Thoracic aorta (tissue), 2 donors: Measurements from ENCODE around the gene RER1. TPM values are rescaled to one million over a fixed set of nuclear protein-coding genes. Genes with fewer than 3 reads are reported as not detected.

Source experiments
- ATAC-seq: fragments of 150-250 bp; one replicate; pipeline ENCODE4 v1.8.0; 2017; ENCODE audit warnings: low read depth; ENCODE audit not compliant: insufficient number of reproducible peaks, low FRiP score
- DNase-seq: peaks from one replicate; pipeline ENCODE4 v3.0.0-alpha.2; 2020; ENCODE audit warnings: low spot score
- H3K27ac ChIP-seq, 2 donors: fragments of 200-600 bp; sonication (generic); 1 replicate in 1 of 2; 2 replicates in 1 of 2; pipeline ENCODE4 v1.5.1; 2016; ENCODE audit warnings: mild to moderate bottlenecking in 2 of 2, moderate library complexity in 2 of 2
- H3K27me3 ChIP-seq: fragments of 200-600 bp; sonication (generic); replicated peaks from 2 replicates; pipeline ENCODE4 v1.6.0; 2016; ENCODE audit warnings: mild to moderate bottlenecking; ENCODE audit not compliant: insufficient read depth
- H3K36me3 ChIP-seq: fragments of 200-600 bp; sonication (generic); one replicate; pipeline ENCODE4 v1.5.1; 2016
- H3K4me1 ChIP-seq, 2 donors: fragments of 200-600 bp; sonication (generic); 1 replicate in 1 of 2; 2 replicates in 1 of 2; pipeline versions ENCODE4 v1.5.1 to v1.6.0; 2016; ENCODE audit warnings: low read depth in 2 of 2, mild to moderate bottlenecking in 1 of 2; ENCODE audit not compliant: control insufficient read depth in 1 of 2
- H3K4me3 ChIP-seq: fragments of 200-600 bp; sonication (generic); 2 replicates; pipeline ENCODE4 v1.5.1; 2016; ENCODE audit warnings: mild to moderate bottlenecking
- H3K9me3 ChIP-seq: fragments of 200-600 bp; sonication (generic); 2 replicates; pipeline ENCODE4 v1.5.1; 2016
- CTCF ChIP-seq: fragments of 200-600 bp; sonication (generic); IDR thresholded peaks from one replicate; pipeline ENCODE4 v1.5.1; 2019; ENCODE audit warnings: antibody characterized with exemption
- total RNA-seq, 2 donors: library from RNA; depleted of rRNA; stranded (reverse); fragments of >200 nt; gene quantifications; one replicate each; pipeline versions ENCODE4 v1.1.0 to v1.2.3, GENCODE V29; 2016

Gene RER1
- total RNA-seq, 2 donors from 2014 or later, result 68.6 to 76.3 TPM

DNA sequence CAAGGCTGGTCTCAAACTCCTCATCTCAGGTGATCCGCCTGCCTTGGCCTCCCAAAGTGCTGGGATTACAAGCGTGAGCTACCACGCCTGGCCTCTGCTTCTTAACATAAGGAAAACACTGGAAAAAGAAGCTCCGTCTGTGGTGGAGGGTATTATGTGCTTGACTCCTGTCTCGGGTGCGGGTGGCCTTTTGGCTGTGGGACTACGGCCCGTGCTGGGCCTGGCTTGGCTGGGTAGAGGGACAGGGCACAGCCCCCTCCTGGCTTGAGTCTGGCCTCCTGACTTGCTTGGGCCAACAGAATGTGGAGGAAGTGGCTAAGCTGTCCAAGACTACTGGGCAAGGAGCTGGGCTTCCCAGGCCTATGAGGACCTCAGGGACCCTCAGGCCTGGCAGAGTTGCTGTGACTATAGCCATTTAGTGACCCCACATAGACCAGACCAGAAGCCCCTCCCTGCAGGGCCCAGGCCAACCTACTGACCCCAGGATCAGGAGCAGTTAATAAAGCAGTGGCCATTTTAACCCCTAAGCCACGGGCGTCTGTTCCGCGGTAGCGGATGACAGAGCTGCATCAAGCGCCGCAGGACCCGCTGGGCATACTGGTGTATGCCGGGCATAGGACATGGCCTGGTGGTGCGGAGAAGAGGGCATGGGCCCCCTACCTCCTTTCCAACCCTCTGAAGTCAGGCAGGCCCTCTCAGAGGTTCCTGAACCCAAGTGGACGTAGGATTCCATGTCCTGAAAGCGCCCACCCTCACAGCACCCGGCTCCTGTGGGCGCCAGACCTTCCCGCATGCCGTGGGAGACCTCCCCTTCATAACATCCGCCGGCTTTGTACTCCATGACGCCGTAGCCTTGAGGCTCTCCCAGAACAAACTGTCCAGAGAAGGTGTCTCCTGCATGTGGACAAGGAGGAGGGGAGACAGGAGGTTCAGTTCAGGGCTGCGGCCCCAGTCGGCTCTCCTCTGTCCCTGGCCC, 4.7 kb upstream of the RER1 start:
- no peaks in the 10 kb centered on the region for H3K36me3 ChIP-seq
- no peak for TF ChIP-seq CTCF
- ATAC-seq (no peak), DNase-seq (no peak)
- H3K27me3 ChIP-seq, result no peaks in the 10 kb centered on the region
- no peak overlapping the region for H3K4me3 ChIP-seq
- H3K27ac ChIP-seq, result no peak overlapping the region
- peaks cover 0 to 12% of the 10 kb centered on the region in 2 donors for H3K4me1 ChIP-seq
- no peaks in the 10 kb centered on the region for H3K9me3 ChIP-seq

- no peak overlapping the region for H3K27ac ChIP-seq
- H3K27me3 ChIP-seq, result no peaks in the 10 kb centered on the region
- no peak overlapping the region for H3K4me3 ChIP-seq
- no peak for TF ChIP-seq CTCF
- no peaks in the 10 kb centered on the region for H3K9me3 ChIP-seq
- no peak for ATAC-seq
- no peak for DNase-seq
- no peaks in the 10 kb centered on the region for H3K36me3 ChIP-seq
- peaks cover 11 to 21% of the 10 kb centered on the region in 2 donors for H3K4me1 ChIP-seq
Measured at GRCh38 chr1:2388004-2388913, 3.4 kb upstream of the RER1 start.

DNA sequence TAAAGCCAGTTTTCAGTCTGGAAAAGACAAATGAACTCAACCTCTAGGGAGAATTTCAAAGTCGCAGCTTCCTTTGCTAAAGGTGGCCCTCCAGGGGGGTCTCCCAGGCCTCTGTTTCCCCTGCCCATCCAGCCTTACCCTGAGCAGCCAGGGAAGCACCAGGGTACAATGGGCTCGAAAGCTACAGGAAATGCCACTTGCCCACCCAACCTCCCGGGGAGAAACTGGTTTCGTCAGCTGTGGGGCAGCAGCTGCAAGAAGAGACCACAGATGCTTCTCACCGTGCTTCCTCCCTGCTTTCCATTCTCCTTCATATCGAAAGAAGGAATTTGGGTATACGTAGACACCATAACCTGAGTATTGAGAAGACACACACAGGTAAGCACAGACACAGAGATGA, 2.0 kb upstream of the RER1 start:
- no peak for DNase-seq

GRCh38 chr1:2391931-2392509, 379 bp downstream of the RER1 start:
- ATAC-seq, result no peak
- peaks cover 10% of the 10 kb centered on the region for H3K36me3 ChIP-seq

More for the DNA sequence above, 2.0 kb upstream of the RER1 start:
- no peaks in the 10 kb centered on the region for H3K9me3 ChIP-seq
- H3K27ac ChIP-seq, result no peak overlapping the region
- H3K4me3 ChIP-seq, result no peak overlapping the region
- H3K4me1 ChIP-seq, result peaks cover 12 to 31% of the 10 kb centered on the region in 2 donors
- TF ChIP-seq CTCF, result no peak
- ATAC-seq, result no peak
- no peaks in the 10 kb centered on the region for H3K27me3 ChIP-seq
- H3K36me3 ChIP-seq, result peaks cover 5% of the 10 kb centered on the region

More at GRCh38 chr1:2391931-2392509, 379 bp downstream of the RER1 start:
- H3K27ac ChIP-seq, result peak overlapping the region; percentile 76 to 85
- H3K4me3 ChIP-seq, result peak overlapping the region; percentile 94
- peaks cover 12 to 31% of the 10 kb centered on the region in 2 donors for H3K4me1 ChIP-seq
- no peaks in the 10 kb centered on the region for H3K27me3 ChIP-seq
- TF ChIP-seq CTCF, result no peak
- no peaks in the 10 kb centered on the region for H3K9me3 ChIP-seq
- no peak for DNase-seq
